ENCODE data around the gene PLIN4.
"Not testable (repeated sequence)": the region's sequence is repeated elsewhere in the genome, so short reads cannot be mapped to it uniquely, and the experiment has no call there.

Gene PLIN4

DNA sequence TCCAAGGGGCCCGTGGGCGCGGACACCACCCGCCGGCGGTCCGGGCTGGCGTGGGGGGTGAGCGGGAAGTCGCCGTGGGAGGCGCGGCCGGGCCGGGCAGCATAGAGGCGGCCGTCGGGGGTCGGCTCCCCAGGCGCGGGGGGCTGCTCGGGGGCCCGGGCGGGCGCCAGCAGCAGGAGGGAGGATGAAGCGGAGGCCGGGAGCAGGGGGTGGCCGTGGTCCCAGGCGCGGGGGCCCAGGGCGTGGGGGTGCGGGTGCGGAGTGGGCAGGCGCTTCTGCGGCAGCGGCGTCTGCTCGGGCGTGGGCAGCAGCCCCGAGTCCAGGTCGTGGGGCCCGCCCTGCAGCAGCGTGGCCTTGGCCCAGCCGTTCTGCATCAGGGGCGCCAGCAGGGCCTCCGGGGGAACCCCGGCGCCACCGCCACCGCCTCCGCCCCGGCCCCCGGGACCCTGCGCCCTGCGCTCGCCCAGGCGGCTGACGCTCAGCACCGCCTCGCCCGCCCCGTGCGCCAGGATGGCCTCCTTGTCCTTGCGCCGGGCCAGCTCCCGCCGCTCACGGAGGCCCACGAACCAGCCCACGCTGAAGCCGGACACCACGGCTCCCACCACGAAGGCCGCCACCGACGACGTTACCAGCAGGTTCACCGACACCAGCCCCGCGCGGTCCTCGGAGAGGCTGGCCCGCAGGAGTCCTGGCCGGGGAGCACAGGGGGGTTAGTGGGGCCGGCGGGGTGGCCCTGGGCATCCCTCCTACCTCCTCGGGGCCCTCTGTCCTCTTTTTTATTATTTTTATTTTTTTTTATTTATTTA is 25.8 kb upstream of the PLIN4 start:
- no peak for DNase-seq

- no peak for DNase-seq
Observed at GRCh38 chr19:4542896-4543841, 24.9 kb upstream of the PLIN4 start.

DNA sequence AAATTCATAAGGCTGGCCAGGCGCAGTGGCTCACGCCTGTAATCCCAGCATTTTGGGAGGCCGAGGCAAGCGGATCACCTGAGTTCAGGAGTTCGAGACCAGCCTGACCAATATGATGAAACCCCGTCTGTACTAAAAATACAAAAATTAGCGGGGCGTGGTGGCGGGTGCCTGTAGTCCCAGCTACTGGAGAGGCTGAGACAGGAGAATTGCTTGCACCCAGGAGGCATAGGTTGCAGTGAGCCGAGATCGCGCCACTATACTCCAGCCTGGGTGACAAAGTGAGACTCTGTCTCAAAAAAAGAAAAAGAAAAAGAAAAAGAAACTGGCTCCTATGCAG is 23.5 kb upstream of the PLIN4 start:
- not testable (repeated sequence) for DNase-seq

GRCh38 chr19:4541114-4541805 is 23.0 kb upstream of the PLIN4 start:
- DNase-seq, result no peak

GRCh38 chr19:4539693-4540581 is 21.7 kb upstream of the PLIN4 start, which contains the start of gene LRG1:
Gene LRG1, minus strand, starts transcription at chr19:4540036. Its CDS starts 23 bp downstream, at chr19:4540013.
- DNase-seq, result no peak

DNA sequence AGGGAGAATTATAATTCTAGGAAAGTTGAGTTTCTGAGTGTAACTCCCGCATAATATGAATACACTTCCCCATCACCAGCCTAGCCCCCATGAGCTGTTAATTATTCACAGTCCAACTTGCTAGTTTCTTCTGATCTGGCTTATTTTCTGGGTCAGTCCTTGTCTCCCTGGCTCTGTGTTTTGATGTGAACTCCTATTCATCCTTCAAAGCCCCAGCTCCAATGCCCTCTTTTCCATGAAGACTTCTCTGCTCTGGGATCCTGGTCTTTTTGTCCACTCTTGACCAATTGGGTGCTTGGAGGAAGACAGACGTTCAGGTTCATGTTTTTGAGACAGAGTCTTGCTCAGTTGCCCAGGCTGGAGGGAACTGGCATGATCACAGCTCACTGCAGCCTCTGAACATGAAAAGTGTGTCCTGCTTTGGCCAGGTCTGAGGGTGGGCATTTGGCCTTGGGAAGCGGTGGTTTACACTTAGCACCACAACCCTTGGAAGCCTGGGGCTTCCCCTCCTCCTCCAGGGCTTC is 20.9 kb upstream of the PLIN4 start:
- no peak for DNase-seq

GRCh38 chr19:4538601-4538954 is 20.3 kb upstream of the PLIN4 start:
- DNase-seq, result no peak

DNA sequence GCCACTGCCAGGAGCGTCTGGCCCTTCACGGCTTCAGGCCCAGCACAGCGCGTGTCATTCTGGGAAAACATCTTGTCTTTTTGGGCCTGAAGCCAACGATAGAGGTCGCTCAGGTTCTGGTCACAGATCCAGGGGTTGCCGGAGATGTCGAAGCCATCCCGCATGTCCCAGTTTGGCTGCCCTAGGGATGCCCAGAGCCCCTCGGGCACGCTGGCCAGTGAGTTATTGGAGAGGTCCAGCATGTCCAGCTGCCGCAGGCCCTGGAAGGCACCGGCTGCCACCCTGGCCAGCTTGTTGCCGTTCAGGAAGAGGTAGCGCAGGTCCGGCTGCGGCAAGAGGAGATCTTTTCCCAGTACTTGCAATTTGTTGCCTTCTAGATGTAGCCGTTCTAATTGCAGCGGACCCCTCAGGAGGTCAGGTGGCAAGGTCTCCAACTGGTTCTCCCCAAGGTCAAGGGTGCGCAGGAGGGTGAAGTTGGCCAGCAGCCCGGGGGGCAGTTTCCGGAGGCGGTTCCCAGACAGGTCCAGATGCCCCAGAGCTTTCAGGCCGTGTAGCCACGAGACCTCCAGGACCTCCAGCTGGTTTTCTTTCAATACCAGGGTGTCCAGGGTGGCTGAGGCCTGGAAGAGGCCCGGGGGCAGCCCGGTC is 19.8 kb upstream of the PLIN4 start:
- DNase-seq, result no peak

DNA sequence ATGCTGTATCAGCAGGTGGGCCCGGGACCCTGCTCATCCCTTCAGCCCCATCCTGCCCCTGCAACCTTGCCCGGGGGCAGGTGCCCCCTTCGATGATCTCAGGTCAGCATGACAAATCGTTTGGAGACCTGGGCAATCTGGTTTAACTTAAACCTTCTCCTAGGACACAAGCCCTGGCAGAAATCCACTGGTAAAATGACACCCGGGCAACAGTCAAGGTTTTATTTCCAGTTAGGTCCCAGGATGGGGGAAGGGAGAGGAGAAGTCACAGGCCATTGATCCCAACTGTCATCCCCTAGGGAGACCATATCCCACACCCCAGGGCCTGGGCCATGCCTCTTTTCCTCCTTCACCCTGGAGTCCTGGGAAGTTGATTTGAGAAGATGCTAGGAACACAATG is 18.5 kb upstream of the PLIN4 start:
- DNase-seq, result no peak

DNA sequence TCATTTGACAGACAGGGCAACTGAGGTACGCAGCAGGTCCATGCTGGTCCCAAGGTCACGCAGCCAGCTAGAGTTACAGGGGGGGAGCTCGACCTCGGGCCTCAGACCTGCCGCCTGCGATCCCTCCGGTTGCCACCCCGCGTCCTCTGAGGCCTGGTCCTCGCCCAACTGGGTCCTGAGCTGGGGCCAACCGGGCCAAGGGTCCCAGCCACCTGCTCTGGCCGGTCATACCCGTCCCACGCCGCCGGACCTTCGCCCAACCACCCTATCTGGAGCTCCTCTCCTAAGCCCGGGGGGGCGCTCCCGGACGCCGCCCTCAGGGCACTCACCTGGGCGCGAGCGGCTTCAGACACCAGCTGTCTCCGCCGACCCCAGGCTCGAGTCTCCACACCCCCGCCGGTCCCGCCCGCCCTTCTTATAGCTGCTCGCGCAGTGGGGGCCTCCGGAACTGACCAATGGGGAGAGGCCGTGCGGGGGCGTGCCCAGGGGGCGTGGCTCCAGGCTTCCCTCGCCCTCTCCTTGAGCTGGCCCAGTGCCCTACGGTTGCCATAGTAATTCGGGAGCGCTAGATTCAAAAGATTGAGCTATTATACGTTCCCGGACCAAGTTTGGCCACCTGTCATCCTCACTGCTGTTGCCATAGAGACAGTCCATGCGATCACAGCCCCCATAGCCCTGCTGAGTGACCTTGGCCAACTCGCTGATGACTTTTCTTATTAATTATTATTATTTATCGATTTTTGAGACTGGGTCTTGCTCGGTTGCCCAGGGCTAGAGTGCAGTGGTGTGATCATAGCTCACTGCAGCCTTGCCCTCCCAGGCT is 16.8 kb upstream of the PLIN4 start, which contains the start of gene PLIN5:
Gene PLIN5 (minus strand): TSS at position 389 of the 823 bp plus-strand sequence. CDS start 1,150 bp downstream, outside the sequence.
- DNase-seq, result peak; percentile 87

GRCh38 chr19:4533835-4534424 is 15.6 kb upstream of the PLIN4 start:
- no peak for DNase-seq

- no peak for DNase-seq
Observed at GRCh38 chr19:4533334-4533733, 15.0 kb upstream of the PLIN4 start.

- no peak for DNase-seq
Observed at GRCh38 chr19:4531562-4532165, 13.4 kb upstream of the PLIN4 start.

GRCh38 chr19:4529924-4530522 is 11.7 kb upstream of the PLIN4 start:
- DNase-seq, result no peak

DNA sequence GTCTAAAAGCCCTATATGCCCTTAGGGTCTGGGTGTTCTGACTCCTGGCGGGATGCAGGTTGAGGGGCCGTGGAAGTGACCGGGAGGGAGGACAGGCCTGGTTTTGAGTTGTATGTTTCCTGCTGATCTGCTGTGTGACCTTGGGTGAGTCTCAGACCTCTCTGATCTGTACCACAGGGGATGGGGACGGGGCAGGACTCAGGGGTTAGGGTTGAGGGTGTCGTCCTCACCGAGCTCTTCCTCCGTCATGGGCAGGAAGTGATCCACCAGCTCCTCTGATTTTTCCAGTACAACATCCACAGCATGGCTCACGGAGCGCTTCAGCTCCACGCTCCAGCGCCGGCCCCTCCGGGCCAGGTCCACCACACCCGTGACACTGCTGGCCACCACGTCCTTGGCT is 10.6 kb upstream of the PLIN4 start:
- DNase-seq, result no peak

GRCh38 chr19:4527377-4527776 is 9.1 kb upstream of the PLIN4 start:
- DNase-seq, result not testable (repeated sequence)

DNA sequence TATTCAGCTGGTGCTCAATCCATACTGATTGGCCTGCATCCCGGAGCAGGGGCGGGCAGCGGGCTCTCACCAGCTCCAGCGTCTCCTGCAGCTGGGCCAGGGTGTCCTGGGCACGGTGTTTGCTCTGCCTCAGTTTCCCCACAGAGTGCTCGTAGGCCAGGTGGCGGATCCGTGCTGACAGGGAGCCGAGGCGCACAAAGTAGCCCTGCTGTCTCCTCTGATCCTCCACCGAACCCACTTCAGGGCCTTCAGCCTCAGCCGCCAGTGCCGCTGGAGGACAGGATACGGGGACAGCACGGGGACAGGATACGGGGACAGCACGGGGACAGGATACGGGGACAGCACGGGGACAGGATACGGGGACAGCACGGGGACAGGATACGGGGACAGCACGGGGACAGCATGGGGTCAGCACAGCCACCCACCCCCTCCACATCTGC is 7.3 kb upstream of the PLIN4 start:
- no peak for DNase-seq

DNA sequence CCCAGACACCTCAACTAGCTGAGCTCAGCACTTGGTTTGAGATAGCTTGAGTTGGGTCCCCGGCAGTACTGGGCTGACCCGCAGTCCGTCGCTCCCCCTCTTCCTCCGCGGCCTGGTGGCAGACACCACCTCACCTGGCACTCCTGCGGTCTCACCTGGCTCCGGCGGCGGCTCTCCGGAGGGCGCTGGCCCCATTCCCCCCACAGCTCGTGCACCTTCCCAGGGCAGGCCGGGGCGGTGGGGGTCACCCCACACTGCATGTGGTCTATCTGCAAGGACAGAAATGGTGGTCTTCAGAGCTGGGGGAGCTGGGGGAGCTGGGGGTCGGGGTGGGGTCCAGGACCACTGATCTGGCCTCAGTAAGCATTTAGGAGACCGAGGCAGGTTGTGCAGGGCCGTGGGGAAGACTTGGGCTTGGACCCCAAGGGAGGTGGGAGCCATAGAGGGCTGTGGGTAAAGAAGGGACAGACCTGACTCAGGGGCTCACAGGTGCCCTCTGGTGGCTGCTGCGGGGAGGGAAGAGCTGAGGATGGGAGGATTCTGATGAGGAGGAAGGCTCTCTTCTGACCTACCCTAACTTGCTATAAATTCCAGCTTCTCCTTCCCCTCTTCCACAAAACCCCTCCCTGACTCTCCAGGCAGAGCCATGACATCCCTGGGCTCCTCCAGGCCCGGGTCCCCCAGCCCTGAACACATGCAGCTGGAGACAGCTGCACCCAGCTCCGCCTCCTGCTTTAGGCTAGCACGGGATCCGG is 6.7 kb upstream of the PLIN4 start:
- DNase-seq, result no peak
